ENCODE data around the gene CRTAP.
"Not testable (repeated sequence)": the region's sequence is repeated elsewhere in the genome, so short reads cannot be mapped to it uniquely, and the experiment has no call there.

Gene CRTAP

GRCh38 chr3:33074217-33075067 lies 39.4 kb upstream of the CRTAP start:
- in situ Hi-C loops (cut with MboI; ENCODE audit: low sequenced_read_pairs, unreplicated experiment), result loop anchor here (5.0 to 25.0 kb wide), 2 partner anchors 122 to 337 kb away; partner anchors contain the start of gene CCR4
- peak; percentile 84 for TF ChIP-seq CTCF (IDR thresholded peaks at IDR 0.05; ENCODE audit: borderline replicate concordance, control extremely low read depth, extremely low read depth, insufficient read depth, missing control alignments)

GRCh38 chr3:33075995-33076394 lies 37.8 kb upstream of the CRTAP start:
- no peak for DNase-seq (ENCODE audit: low spot score)
- in situ Hi-C loops (cut with MboI; ENCODE audit: low sequenced_read_pairs, unreplicated experiment), result no loop called here
- no peak for TF ChIP-seq CTCF (IDR thresholded peaks at IDR 0.05; ENCODE audit: borderline replicate concordance, control extremely low read depth, extremely low read depth, insufficient read depth, missing control alignments)

More at GRCh38 chr3:33074217-33075067, 39.4 kb upstream of the CRTAP start:
- peak; percentile 78 for DNase-seq (ENCODE audit: low spot score)

GRCh38 chr3:33076952-33077351 lies 36.9 kb upstream of the CRTAP start:
- in situ Hi-C loops (cut with MboI; ENCODE audit: low sequenced_read_pairs, unreplicated experiment), result no loop called here
- DNase-seq (ENCODE audit: low spot score), result no peak
- no peak for TF ChIP-seq CTCF (IDR thresholded peaks at IDR 0.05; ENCODE audit: borderline replicate concordance, control extremely low read depth, extremely low read depth, insufficient read depth, missing control alignments)

GRCh38 chr3:33077976-33078375 lies 35.8 kb upstream of the CRTAP start:
- no peak for DNase-seq (ENCODE audit: low spot score)
- in situ Hi-C loops (cut with MboI; ENCODE audit: low sequenced_read_pairs, unreplicated experiment), result no loop called here
- TF ChIP-seq CTCF (IDR thresholded peaks at IDR 0.05; ENCODE audit: borderline replicate concordance, control extremely low read depth, extremely low read depth, insufficient read depth, missing control alignments), result no peak

- in situ Hi-C loops (cut with MboI; ENCODE audit: low sequenced_read_pairs, unreplicated experiment); DNase-seq (ENCODE audit: low spot score): not testable (repeated sequence)
Measured at GRCh38 chr3:33079813-33080212, 34.0 kb upstream of the CRTAP start.

GRCh38 chr3:33081812-33082211 lies 32.0 kb upstream of the CRTAP start:
- no peak for TF ChIP-seq CTCF (IDR thresholded peaks at IDR 0.05; ENCODE audit: borderline replicate concordance, control extremely low read depth, extremely low read depth, insufficient read depth, missing control alignments)
- DNase-seq (ENCODE audit: low spot score), result no peak
- in situ Hi-C loops (cut with MboI; ENCODE audit: low sequenced_read_pairs, unreplicated experiment), result no loop called here

- DNase-seq (ENCODE audit: low spot score), result no peak
- in situ Hi-C loops (cut with MboI; ENCODE audit: low sequenced_read_pairs, unreplicated experiment), result no loop called here
- TF ChIP-seq CTCF (IDR thresholded peaks at IDR 0.05; ENCODE audit: borderline replicate concordance, control extremely low read depth, extremely low read depth, insufficient read depth, missing control alignments), result no peak
Measured at GRCh38 chr3:33083958-33084357, 29.9 kb upstream of the CRTAP start.
